Measurements from ENCODE around the gene ARL13B. TPM values are rescaled to one million over a fixed set of nuclear protein-coding genes. Genes with fewer than 3 reads are reported as not detected.

Gene ARL13B
- total and polyA plus RNA-seq, 2 of the 8 experiments (the other 6 are each of a cell fraction or from before 2014, with no cell fraction given): 1.5 to 12.7 TPM

DNA sequence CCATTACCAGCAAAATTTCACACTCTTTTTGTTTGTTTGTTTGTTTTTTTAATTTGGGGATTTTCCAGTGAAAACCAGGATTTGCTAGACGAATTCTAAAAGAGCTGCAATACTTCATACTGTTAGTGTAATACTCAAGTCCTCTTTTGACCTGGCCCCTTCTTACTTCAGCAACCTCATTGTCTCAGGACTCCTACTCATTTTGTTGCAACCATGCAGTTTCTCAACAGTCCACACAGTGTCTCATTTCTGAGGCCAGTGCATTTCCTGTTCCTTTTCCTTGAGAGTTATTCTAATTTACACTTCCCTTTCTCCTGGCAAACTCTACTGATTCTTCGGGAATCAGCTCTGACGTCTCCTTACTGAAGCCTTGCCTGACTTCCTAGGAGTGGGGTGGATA is 118.5 kb downstream of the ARL13B start:
- no peaks in the 10 kb centered on the region for H4K20me1 ChIP-seq (replicated peaks in 1 of 2; ENCODE audit: control insufficient read depth in 1 of 2, insufficient read depth in 2 of 2, low read length in 2 of 2)
- H4K5ac ChIP-seq (ENCODE audit: insufficient read length, low read depth, low read length): no peak overlapping the region
- peaks cover 0 to 5% (median 3%) of the 10 kb centered on the region in 4 experiments; a peak in 4 of 8 replicates for H3K36me3 ChIP-seq (ENCODE audit: control insufficient read depth in 2 of 4, insufficient read depth in 4 of 4, low read length in 3 of 4)
- H3K4me3 ChIP-seq (ENCODE audit: extremely low read depth in 1 of 4, insufficient read depth in 2 of 4, low read depth in 3 of 4, low read length in 4 of 4): no peak overlapping the region
- no peak overlapping the region for H3K27ac ChIP-seq (ENCODE audit: low read depth, low read length)
- ChIA-PET POLR2A (ENCODE audit: partially characterized antibody) (no interaction called here), CTCF (ENCODE audit: partially characterized antibody) (no interaction called here)
- no peak overlapping the region for H3K18ac ChIP-seq (ENCODE audit: extremely low read depth, low read length)
- no peak overlapping the region for H2BK120ac ChIP-seq (replicated peaks; ENCODE audit: low read depth, low read length)
- no peak overlapping the region for H3K4me2 ChIP-seq (ENCODE audit: insufficient read depth in 1 of 2, low read depth in 2 of 2, low read length in 2 of 2)
- H3K9ac ChIP-seq (replicated peaks in 1 of 4; ENCODE audit: extremely low read depth in 1 of 4, low read depth in 3 of 4, low read length in 3 of 4): no peak overlapping the region
- H3K79me2 ChIP-seq (ENCODE audit: control insufficient read depth in 1 of 2, insufficient read depth in 2 of 2, low read length in 2 of 2): no peaks in the 10 kb centered on the region
- H2BK15ac ChIP-seq (ENCODE audit: low read length): no peak overlapping the region
- no peaks in the 10 kb centered on the region for H3K9me3 ChIP-seq (ENCODE audit: insufficient read depth in 2 of 2, low read depth in 1 of 2, low read length in 1 of 2)
- no peaks in the 10 kb centered on the region for H3K79me1 ChIP-seq (ENCODE audit: low read depth, low read length)
- H3K27me3 ChIP-seq (replicated peaks in 1 of 4; ENCODE audit: control insufficient read depth in 3 of 4, extremely low read depth in 1 of 4, insufficient read depth in 3 of 4, low read length in 3 of 4): no peaks in the 10 kb centered on the region
- no peaks in the 10 kb centered on the region for H3K23me2 ChIP-seq (ENCODE audit: low read depth, low read length)
- FAIRE-seq: no peak
- H2AFZ ChIP-seq (ENCODE audit: low read length): no peak overlapping the region
- 92% methylated on average over 3 of the region's 3 CpGs; no CpG with 5 or more reads in 1 of the 2 experiments for WGBS, 2 experiments (ENCODE audit: extremely low coverage in 1 of 2, insufficient coverage in 1 of 2, insufficient read length in 1 of 2, insufficient replicate concordance in 2 of 2, low coverage in 1 of 2, low lambda C conversion rate in 2 of 2, missing lambda C conversion rate in 1 of 2)
- no peak overlapping the region for H4K91ac ChIP-seq (replicated peaks; ENCODE audit: insufficient read length, low read length)
- no peak overlapping the region for H3K14ac ChIP-seq (ENCODE audit: insufficient read length)
- H2BK12ac ChIP-seq (ENCODE audit: low read depth, low read length): no peak overlapping the region
- no peak overlapping the region for H3K4ac ChIP-seq (replicated peaks; ENCODE audit: insufficient read length, low read depth, low read length)
- H2BK20ac ChIP-seq (ENCODE audit: low read length): no peak overlapping the region
- H4K8ac ChIP-seq (ENCODE audit: extremely low read depth, insufficient read depth, low read length): no peak overlapping the region
- H2AK5ac ChIP-seq (ENCODE audit: low read depth, low read length): no peak overlapping the region
- no peak overlapping the region for H3K56ac ChIP-seq (replicated peaks; ENCODE audit: insufficient read length, low read depth, low read length)
- H3K4me1 ChIP-seq (replicated peaks in 1 of 4; ENCODE audit: control insufficient read depth in 3 of 4, insufficient read depth in 4 of 4, low read length in 3 of 4): no peaks in the 10 kb centered on the region
- no peak overlapping the region for H3K23ac ChIP-seq (ENCODE audit: insufficient read length)
- no peak for DNase-seq (ENCODE audit: low read depth in 1 of 2, low spot score in 2 of 2)
- H2BK5ac ChIP-seq (ENCODE audit: low read depth, low read length): no peak overlapping the region
- TF ChIP-seq CTBP2 (IDR thresholded peaks at IDR 0.05; ENCODE audit: borderline replicate concordance, insufficient read depth, insufficient read length, low read length) (no peak), SP1 (IDR thresholded peaks at IDR 0.05; ENCODE audit: low read depth, low read length) (no peak), POLR2A (IDR thresholded peaks at IDR 0.05; ENCODE audit: control extremely low read depth in 1 of 2, low read depth in 2 of 2, low read length in 2 of 2) (no peak), MAFK (IDR thresholded peaks at IDR 0.05; ENCODE audit: low read depth, low read length) (no peak), CBX8 (IDR thresholded peaks at IDR 0.05; ENCODE audit: borderline replicate concordance, low read depth, low read length) (no peak), NANOG (IDR thresholded peaks at IDR 0.05; ENCODE audit: insufficient read depth, low read depth, low read length, poor library complexity, severe bottlenecking) (no peak), CBX5 (IDR thresholded peaks at IDR 0.05; ENCODE audit: low read depth, low read length) (no peak), TBP (IDR thresholded peaks at IDR 0.05; ENCODE audit: low read depth, low read length) (no peak), HDAC2 (IDR thresholded peaks at IDR 0.05; ENCODE audit: borderline replicate concordance in 1 of 2, low read depth in 2 of 2, low read length in 2 of 2) (no peak), CEBPB (IDR thresholded peaks at IDR 0.05; ENCODE audit: low read depth, low read length) (no peak)
- TF ChIP-seq, protein P1, sequence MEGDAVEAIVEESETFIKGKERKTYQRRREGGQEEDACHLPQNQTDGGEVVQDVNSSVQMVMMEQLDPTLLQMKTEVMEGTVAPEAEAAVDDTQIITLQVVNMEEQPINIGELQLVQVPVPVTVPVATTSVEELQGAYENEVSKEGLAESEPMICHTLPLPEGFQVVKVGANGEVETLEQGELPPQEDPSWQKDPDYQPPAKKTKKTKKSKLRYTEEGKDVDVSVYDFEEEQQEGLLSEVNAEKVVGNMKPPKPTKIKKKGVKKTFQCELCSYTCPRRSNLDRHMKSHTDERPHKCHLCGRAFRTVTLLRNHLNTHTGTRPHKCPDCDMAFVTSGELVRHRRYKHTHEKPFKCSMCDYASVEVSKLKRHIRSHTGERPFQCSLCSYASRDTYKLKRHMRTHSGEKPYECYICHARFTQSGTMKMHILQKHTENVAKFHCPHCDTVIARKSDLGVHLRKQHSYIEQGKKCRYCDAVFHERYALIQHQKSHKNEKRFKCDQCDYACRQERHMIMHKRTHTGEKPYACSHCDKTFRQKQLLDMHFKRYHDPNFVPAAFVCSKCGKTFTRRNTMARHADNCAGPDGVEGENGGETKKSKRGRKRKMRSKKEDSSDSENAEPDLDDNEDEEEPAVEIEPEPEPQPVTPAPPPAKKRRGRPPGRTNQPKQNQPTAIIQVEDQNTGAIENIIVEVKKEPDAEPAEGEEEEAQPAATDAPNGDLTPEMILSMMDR (IDR thresholded peaks at IDR 0.05; ENCODE audit: control extremely low read depth in 1 of 3, insufficient read depth in 1 of 3, low read depth in 1 of 3, low read length in 3 of 3): no peak
